Fibroblast of skin of scalp (primary cell): ENCODE data around the gene SDR9C7.
"Not testable (repeated sequence)": the region's sequence is repeated elsewhere in the genome, so short reads cannot be mapped to it uniquely, and the experiment has no call there.

Experiments
- DNase-seq: peaks from one replicate; pipeline ENCODE4 v3.0.0-alpha.2; 2013

The SDR9C7 gene

GRCh38 chr12:56914256-56914655, 20.0 kb downstream of the SDR9C7 start:
- no peak for DNase-seq

DNA sequence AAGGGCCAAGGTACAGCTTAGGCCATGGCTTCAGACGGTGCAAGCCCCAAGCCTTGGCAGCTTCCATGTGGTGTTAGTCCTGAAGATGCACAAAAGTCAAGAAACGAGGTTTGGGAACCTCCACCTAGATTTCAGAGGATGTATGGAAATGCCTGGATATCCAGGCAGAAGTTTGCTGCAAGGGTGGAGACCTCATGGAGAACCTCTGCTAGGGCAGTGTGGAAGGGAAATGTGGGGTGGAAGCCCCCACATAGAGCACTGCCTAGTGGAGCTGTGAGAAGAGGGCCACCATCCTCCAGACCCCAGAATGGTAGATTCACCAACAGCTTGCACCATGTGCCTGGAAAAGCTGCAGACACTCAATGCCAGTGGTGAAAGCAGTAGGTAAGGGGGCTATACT, 24.8 kb downstream of the SDR9C7 start:
- DNase-seq, result not testable (repeated sequence)

GRCh38 chr12:56908136-56908535, 26.1 kb downstream of the SDR9C7 start:
- no peak for DNase-seq

DNA sequence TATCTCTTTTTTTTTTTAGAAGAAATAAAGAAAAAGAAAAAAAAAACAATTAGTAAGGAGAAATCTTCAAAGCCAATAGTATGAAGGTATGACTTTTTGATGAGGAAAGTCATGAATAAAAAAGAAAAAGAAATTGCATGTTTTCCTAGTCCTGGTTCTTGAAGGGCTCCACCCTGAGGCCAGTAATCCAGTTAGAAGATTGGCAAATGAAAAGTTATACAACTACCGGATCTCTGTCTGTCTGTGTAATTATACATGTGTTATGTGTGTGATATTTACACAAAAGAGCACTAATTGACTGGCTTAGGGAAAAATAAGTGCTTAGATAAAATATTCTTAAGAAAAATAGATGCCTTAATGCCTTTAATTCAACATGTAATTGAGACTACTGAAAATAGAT, 28.4 kb downstream of the SDR9C7 start:
- DNase-seq, result no peak

DNA sequence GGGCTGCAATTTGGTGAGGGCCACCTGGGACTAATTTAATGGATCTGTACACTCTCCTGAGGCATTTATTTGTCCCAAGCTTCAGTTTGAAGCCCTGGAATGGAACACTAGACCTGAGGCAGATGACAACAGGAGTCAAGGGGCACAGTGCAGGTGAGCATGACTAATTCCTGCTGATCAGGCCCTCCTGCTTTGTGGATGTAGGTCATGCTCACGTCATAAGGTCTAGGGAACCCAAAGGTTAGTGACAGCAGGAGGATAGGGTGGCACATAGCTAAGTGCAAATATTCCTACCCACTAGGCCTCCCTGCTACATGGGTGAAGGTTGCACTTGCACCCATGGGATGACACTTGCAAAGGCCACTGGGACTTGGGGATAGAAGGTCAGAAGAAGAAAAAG, 30.8 kb downstream of the SDR9C7 start:
- no peak for DNase-seq

GRCh38 chr12:56901313-56901712, 32.9 kb downstream of the SDR9C7 start:
- not testable (repeated sequence) for DNase-seq

DNA sequence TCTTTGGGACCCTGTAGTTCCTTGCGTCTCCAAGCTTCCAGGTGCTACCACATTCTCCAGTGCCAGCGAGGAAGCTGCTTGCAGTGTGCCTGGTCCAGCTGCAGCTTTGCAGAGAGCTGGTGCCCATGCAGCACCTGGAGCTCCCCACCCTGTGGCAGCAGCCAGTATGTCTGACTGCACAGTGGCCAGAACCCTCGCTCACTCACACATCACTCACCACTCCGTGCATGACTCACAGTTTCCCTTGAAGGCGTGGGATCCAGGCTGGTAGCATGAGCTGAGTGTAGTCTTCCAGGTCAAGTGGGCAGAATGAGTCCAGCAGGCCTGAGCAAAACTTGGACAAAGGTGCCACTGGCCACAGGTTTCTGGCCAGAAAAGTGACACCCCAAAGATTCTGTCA, 33.6 kb downstream of the SDR9C7 start:
- DNase-seq, result peak; percentile 1

- no peak for DNase-seq
Measured at GRCh38 chr12:56898938-56899337, 35.3 kb downstream of the SDR9C7 start.

- no peak for DNase-seq
Measured at GRCh38 chr12:56897844-56898361, 36.3 kb downstream of the SDR9C7 start.

DNA sequence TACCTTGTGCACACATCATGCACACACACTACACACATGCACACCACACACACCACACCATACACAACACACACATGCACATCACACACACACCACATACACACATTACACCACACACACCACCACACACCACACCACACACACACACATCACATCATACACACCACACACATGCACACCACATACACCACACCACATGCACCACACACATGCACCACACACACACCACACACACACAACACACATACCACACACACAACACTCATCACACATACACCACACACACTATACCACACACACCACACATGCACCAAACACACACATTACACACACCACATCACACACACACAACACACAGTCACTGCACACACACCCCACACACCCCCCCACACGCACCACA, 38.1 kb downstream of the SDR9C7 start:
- DNase-seq, result no peak

GRCh38 chr12:56894698-56895368, 39.4 kb downstream of the SDR9C7 start:
- no peak for DNase-seq

DNA sequence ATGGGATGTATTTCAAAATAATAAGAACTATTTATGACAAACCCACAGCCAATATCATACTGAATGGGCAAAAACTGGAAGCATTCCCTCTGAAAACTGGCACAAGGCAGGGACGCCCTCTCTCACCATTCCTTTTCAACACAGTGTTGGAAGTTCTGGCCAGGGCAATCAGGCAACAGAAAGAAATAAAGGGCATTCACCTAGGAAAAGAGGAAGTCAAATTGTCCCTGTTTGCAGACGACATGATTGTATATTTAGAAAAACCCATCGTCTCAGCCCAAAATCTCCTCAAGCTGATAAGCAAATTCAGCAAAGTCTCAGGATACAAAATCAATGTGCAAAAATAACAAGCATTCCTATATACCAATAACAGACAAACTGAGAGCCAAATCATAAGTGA, 42.3 kb downstream of the SDR9C7 start:
- DNase-seq, result not testable (repeated sequence)

GRCh38 chr12:56886319-56886718, 47.9 kb downstream of the SDR9C7 start:
- DNase-seq, result no peak

DNA sequence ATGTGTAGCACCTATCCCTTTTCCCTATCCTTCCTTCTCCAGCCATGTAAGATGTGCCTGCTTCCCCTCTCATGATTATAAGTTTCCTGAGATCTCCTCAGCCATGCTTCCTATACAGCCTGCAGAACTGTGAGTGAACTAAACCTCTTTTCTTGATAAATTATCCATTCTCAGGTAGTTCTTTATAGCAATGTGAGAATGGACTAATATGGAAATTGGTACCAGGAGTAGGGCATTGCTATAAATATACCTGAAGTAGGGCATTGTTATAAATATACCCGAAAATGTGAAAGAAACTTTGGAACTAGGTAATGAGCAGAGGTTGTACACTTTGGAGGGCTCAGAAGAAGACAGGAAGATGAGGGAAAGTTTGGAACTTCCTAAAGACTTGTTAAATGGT, 48.9 kb downstream of the SDR9C7 start:
- DNase-seq, result no peak

DNA sequence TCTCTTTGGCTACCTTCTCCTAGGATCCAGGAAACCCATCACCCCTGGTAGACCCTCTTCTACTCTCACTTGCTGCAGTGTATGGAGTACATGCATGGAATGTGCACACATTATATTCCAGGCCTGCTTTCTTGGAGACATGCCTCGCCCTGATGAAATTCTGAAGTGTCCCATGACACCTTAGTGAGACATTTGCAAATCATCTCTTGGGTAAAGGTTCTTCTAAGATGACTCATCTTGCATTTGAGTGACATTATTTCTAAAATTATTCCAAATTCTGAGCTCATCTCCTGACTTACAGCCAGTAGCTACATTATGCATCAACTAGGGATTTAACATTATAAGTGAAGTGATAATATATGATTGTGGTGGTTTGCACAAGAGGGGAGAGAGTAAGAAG, 49.8 kb downstream of the SDR9C7 start:
- peak; percentile 67 for DNase-seq

GRCh38 chr12:56882407-56882806, 51.8 kb downstream of the SDR9C7 start:
- not testable (repeated sequence) for DNase-seq

GRCh38 chr12:56880125-56880992, 53.8 kb downstream of the SDR9C7 start:
- DNase-seq, result peak; percentile 28

DNA sequence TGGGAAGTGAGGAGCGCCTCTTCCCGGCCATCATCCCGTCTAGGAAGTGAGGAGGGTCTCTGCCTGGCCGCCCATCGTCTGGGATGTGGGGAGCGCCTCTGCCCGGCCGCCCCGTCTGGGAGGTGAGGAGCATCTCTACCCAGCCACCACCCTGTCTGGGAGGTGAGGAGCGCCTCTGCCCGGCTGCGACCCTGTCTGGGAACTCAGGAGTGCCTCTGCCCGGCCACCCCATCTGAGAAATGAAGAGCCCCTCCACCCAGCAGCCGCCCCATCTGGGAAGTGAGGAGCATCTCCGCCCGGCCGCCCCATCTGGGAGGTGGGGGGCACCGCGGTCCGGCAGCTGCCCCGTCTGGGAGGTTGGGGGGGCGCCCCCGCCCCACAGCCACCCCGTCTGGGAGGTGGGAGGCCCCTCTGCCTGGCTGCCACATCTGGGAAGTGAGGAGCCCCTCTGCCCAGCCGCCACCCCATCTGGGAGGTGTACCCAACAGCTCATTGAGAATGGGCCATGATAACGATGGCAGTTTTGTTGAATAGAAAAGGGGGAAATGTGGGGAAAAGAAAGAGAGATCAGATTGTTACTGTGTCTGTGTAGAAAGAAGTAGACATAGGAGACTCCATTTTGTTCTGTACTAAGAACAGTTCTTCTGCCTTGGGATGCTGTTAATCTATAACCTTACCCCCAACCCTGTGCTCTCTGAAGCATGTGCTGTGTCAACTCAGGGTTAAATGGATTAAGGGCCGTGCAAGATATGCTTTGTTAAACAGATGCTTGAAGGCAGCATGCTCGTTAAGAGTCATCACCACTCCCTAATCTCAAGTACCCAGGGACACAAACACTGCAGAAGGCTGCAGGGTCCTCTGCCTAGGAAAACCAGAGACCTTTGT, 54.7 kb downstream of the SDR9C7 start:
- DNase-seq, result not testable (repeated sequence)

- DNase-seq, result peak; percentile 27
Measured at GRCh38 chr12:56878010-56878339, 56.2 kb downstream of the SDR9C7 start.

GRCh38 chr12:56877195-56878009, 56.8 kb downstream of the SDR9C7 start:
- no peak for DNase-seq

DNA sequence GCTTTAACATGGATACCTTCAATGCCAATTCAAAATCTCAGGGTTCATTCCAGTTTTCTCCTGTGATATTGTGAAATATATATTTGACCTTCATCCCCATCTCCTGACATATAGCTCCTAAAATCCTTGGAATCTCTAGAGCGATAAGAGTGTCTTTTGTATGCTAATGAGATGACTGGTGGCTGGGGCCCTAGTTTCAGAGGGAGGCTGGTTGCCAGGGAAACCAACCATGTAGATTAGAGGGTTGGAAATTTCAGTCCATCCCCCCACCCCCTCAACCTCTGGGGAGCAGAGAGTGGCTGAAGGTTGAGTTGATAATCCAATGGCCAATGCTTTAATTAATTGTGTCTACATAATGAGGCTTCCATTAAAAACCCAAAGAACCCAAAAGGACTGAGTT, 59.4 kb downstream of the SDR9C7 start:
- no peak for DNase-seq

DNA sequence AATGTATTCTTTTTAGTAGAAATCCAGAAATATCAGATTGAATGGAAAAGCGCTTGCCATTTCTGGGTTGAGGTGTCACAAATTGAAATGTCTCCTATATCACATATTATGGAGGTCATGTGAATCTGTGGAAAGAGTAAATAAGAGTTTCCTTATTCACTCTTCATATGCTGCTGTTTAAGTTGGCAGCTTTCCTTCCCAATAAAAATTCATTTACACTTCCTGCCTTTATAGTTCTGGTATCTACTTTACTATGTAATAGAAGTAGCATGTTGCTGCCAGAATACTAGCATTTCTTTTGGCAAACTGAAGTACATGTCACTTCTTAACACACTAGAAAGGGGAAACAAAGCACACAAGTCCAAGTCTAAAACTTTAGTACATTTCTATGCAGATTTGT, 60.8 kb downstream of the SDR9C7 start:
- no peak for DNase-seq
